Endothelial cell of umbilical vein (primary cell): Measurements from ENCODE around the gene GPATCH2. TPM values are rescaled to one million over a fixed set of nuclear protein-coding genes. Genes with fewer than 3 reads are reported as not detected.

Experiments used
- BruUV-seq: library from RNA; stranded (reverse); fragments of 400-500 nt; replicated peaks from 2 replicates; lab custom pipeline; 2021; lab: Mats Ljungman, UMichigan
- CTCF ChIA-PET: fragments of 300-600, 350-600 bp; sonication (Branson Sonifier 250); formaldehyde crosslinking; loops from one replicate; lab custom pipeline; 2021; ENCODE audit warnings: antibody characterized with exemption, inconsistent platforms; lab: Charles Lee
- POLR2A ChIA-PET: fragments of 300-600, 350-600 bp; sonication (Branson Sonifier 250); formaldehyde crosslinking; loops from one replicate; lab custom pipeline; 2021; ENCODE audit warnings: antibody characterized with exemption, inconsistent platforms; lab: Charles Lee
- DNase-seq: peaks from one replicate; pipeline ENCODE4 v3.0.0-alpha.2; 2011; ENCODE audit warnings: low read depth, low spot score
- FAIRE-seq: peaks from 2 replicates; lab custom pipeline; 2011; peaks lifted over from hg19 to GRCh38; lab: Jason Lieb, UNC
- H2AFZ ChIP-seq: 2 replicates; pipeline ENCODE4 v1.6.0; 2012; ENCODE audit warnings: low read depth, low read length, control low read depth, inconsistent platforms
- H3K27ac ChIP-seq: 2 replicates; pipeline ENCODE4 v1.5.1; 2011; ENCODE audit warnings: low read depth, mild to moderate bottlenecking, control low read depth, low read length, moderate library complexity; ENCODE audit not compliant: insufficient read depth
- H3K27me3 ChIP-seq, 2 experiments: 2 replicates each; pipeline versions ENCODE4 v1.6.0 to v1.6.1; 2011; ENCODE audit warnings: low read length in 2 of 2, mixed read lengths in 1 of 2; ENCODE audit not compliant: control insufficient read depth in 2 of 2, insufficient read depth in 2 of 2
- H3K36me3 ChIP-seq, 2 experiments: 2 replicates in 1 of 2; 3 replicates in 1 of 2; pipeline ENCODE4 v1.5.1; 2011; ENCODE audit warnings: low read length in 2 of 2, mild to moderate bottlenecking in 1 of 2, moderate library complexity in 1 of 2; ENCODE audit not compliant: control insufficient read depth in 2 of 2, insufficient read depth in 2 of 2; ENCODE audit errors: extremely low read depth in 1 of 2
- H3K4me1 ChIP-seq: 3 replicates; pipeline ENCODE4 v1.5.1; 2011; ENCODE audit warnings: mild to moderate bottlenecking, low read length; ENCODE audit not compliant: control insufficient read depth, insufficient read depth; ENCODE audit errors: extremely low read depth
- H3K4me2 ChIP-seq: 2 replicates; pipeline ENCODE4 v1.6.1; 2011; ENCODE audit warnings: low read length, control low read depth, mixed read lengths; ENCODE audit not compliant: insufficient read depth
- H3K4me3 ChIP-seq, 3 experiments: fragments of 200-600 bp in 1 of 3; sonication (generic), shearing (Covaris generic) in 1 of 3; replicated peaks in 1 of 3; 2 replicates each; pipeline ENCODE4 v1.5.1; 2011 to 2016; ENCODE audit warnings: control low read depth in 3 of 3, low read length in 3 of 3, mild to moderate bottlenecking in 2 of 3, inconsistent platforms in 1 of 3, low read depth in 1 of 3, moderate library complexity in 1 of 3; ENCODE audit not compliant: insufficient read depth in 1 of 3
- H3K79me2 ChIP-seq: 2 replicates; pipeline ENCODE4 v1.6.0; 2012; ENCODE audit warnings: low read length, inconsistent platforms; ENCODE audit not compliant: control insufficient read depth, insufficient read depth
- H3K9ac ChIP-seq: replicated peaks from 2 replicates; pipeline ENCODE3; 2011; ENCODE audit warnings: low read length, control low read depth; ENCODE audit not compliant: insufficient read depth; ENCODE audit errors: extremely low read depth
- H3K9me1 ChIP-seq: replicated peaks from 3 replicates; pipeline ENCODE4 v1.6.0; 2011; ENCODE audit warnings: mild to moderate bottlenecking, low read length; ENCODE audit not compliant: control insufficient read depth, insufficient read depth; ENCODE audit errors: extremely low read depth
- H3K9me3 ChIP-seq: replicated peaks from 2 replicates; pipeline ENCODE4 v1.5.1; 2012; ENCODE audit warnings: low read length, inconsistent platforms; ENCODE audit not compliant: control insufficient read depth, insufficient read depth
- H4K20me1 ChIP-seq: replicated peaks from 2 replicates; pipeline ENCODE3; 2011; ENCODE audit warnings: mild to moderate bottlenecking, low read length; ENCODE audit not compliant: control insufficient read depth, insufficient read depth; ENCODE audit errors: extremely low read depth
- CTCF ChIP-seq, 2 donors: IDR thresholded peaks; 1 replicate in 1 of 2; 2 replicates in 1 of 2; pipeline ENCODE4 v1.5.1; 2011; ENCODE audit warnings: low read length in 2 of 2, mild to moderate bottlenecking in 2 of 2, moderate library complexity in 2 of 2, control low read depth in 1 of 2, inconsistent platforms in 1 of 2, low read depth in 1 of 2; ENCODE audit not compliant: insufficient read depth in 1 of 2; ENCODE audit errors: extremely low read depth in 1 of 2
- MAX ChIP-seq: IDR thresholded peaks from 2 replicates; pipeline ENCODE4 v1.6.1; 2011; ENCODE audit not compliant: insufficient read depth, insufficient read length
- MYC ChIP-seq: IDR thresholded peaks from one replicate; pipeline ENCODE4 v1.6.1; 2011; ENCODE audit warnings: mild to moderate bottlenecking, low read depth, low read length
- POLR2A ChIP-seq: IDR thresholded peaks from 2 replicates; pipeline ENCODE4 v1.6.1; 2012; ENCODE audit warnings: low read depth, mild to moderate bottlenecking, control low read depth, low read length
- dilution Hi-C: fragments of 300-500 bp; cut with MboI; formaldehyde crosslinking; loops from one replicate; pipeline ENCODE4 v1.15.0; 2019; ENCODE audit warnings: low sequenced_read_pairs; ENCODE audit not compliant: extremely low pct_ligation_motif_present
- intact Hi-C: fragments of 100-400 bp; cut with micrococcal nuclease; formaldehyde crosslinking; loops from one replicate; pipeline ENCODE4 v1.10.0; 2022
- polyA plus RNA-seq, 4 experiments: library from polyadenylated mRNA; depleted of rRNA in 3 of 4; stranded (reverse) in 3 of 4; unstranded in 1 of 4; fragments of >200 nt; gene quantifications; 2 replicates each; pipeline versions ENCODE4 v1.2.1 to v1.2.3, GENCODE V29; 2011 to 2012; ENCODE audit warnings: missing spikeins in 1 of 4
- total RNA-seq: library from RNA; stranded (reverse); gene quantifications from 2 replicates; pipeline ENCODE4 v1.2.3, GENCODE V29; 2021

GPATCH2 gene
- total and polyA plus RNA-seq, 2 donors (not counting 3 experiments of a cell fraction or from before 2014, with no cell fraction given) = 3.3 to 15.6 TPM

DNA sequence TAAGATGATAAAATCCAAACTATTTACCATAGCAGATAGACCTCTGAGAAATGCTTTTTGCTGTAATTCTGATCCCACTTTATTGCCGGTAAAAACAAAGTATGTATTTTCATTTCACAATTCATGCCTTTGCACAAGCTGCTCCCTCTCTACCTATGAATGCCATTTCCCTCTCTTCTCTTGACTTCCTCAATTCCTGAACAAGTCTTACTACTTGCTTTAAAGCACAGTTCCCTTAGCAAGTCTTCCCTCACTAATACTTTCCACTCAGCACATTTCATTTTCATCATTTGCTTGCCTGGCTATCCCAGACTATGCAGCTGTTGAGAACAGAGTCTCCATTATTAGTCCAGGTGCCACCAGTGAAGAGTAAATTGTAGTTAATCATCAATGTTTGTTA is 13.8 kb downstream of the GPATCH2 start:
- intact Hi-C loops (no loop called here), dilution Hi-C loops (no loop called here)
- Histone ChIP-seq H2AFZ (no peak overlapping the region), H3K9ac (no peak overlapping the region), H3K27me3 (no peaks in the 10 kb centered on the region), H4K20me1 (no peaks in the 10 kb centered on the region), H3K4me3 (no peak overlapping the region), H3K9me1 (no peaks in the 10 kb centered on the region), H3K79me2 (peaks cover 23% of the 10 kb centered on the region), H3K4me1 (no peaks in the 10 kb centered on the region), H3K36me3 (peaks cover 0 to 4% of the 10 kb centered on the region in 2 experiments), H3K27ac (no peak overlapping the region), H3K9me3 (no peaks in the 10 kb centered on the region), H3K4me2 (no peak overlapping the region)
- ChIA-PET POLR2A (no interaction called here), CTCF (no interaction called here)
- BruUV-seq = no TSS peak
- TF ChIP-seq CTCF (IDR thresholded peaks at IDR 0.05; ENCODE audit: extremely low read depth in 1 of 2, insufficient read depth in 1 of 2, low read depth in 1 of 2, low read length in 2 of 2) (no peak), MAX (no peak), POLR2A (no peak)
- no peak for DNase-seq
- FAIRE-seq = no peak

- POLR2A ChIA-PET = no interaction called here
- Histone ChIP-seq H3K27ac (no peak overlapping the region), H3K4me3 (no peak overlapping the region), H3K4me2 (no peak overlapping the region), H3K9me1 (no peaks in the 10 kb centered on the region), H3K36me3 (peaks cover 2 to 4% of the 10 kb centered on the region in 2 experiments), H3K9ac (no peak overlapping the region), H3K9me3 (no peaks in the 10 kb centered on the region), H2AFZ (no peak overlapping the region), H4K20me1 (no peaks in the 10 kb centered on the region), H3K79me2 (peaks cover 12% of the 10 kb centered on the region), H3K27me3 (no peaks in the 10 kb centered on the region), H3K4me1 (no peaks in the 10 kb centered on the region)
- intact Hi-C loops = no loop called here
- BruUV-seq = no TSS peak
- dilution Hi-C loops = no loop called here
- TF ChIP-seq MYC (no peak), POLR2A (no peak)
- no peak for DNase-seq
- FAIRE-seq = no peak
- CTCF ChIA-PET = interaction anchor here (0.8 to 1.0 kb wide), 3 partner anchors 8 to 14 kb away, joined by 3 to 4 read pairs (median 3); no protein-coding TSS in a partner anchor
These were observed 16.6 kb downstream of the GPATCH2 start for GRCh38 chr1:217614200-217614712.
